ENCODE data around the gene NPC1L1.

DNA sequence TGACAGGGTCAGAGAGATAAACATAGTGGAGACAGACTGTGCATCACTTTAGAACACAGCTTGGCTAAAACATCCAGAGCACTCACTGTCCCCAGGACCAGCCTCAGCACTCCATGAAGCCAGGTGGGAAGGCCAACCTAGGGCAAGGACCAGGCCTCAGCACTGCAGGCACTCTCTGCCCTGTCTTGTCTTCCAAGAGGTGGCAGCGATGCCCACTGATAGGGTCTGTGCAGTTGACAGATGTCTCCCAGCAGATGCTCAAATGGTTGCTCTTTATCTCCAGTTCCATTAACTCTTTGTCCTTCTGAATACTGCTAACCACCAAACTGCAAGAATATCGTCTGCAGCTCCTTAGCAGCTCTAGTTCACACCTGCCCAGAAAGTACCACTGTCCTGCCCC lies 23.5 kb upstream of the NPC1L1 start:
- TF ChIP-seq SUZ12 (IDR thresholded peaks at IDR 0.05; ENCODE audit: extremely low read depth, insufficient read depth, insufficient read length) (no peak), ZNF274 (IDR thresholded peaks at IDR 0.05; ENCODE audit: low read depth, low read length) (no peak), YY1 (IDR thresholded peaks at IDR 0.05; ENCODE audit: insufficient read depth, insufficient read length) (no peak)
